NOMO-1 treated with DMSO at 0.1 percent for 48 hours (cell line): Measurements from ENCODE around the gene ELMO1.

Source experiments
- DNase-seq: peaks from one replicate; lab custom pipeline; 2025; ENCODE audit not compliant: unreplicated experiment; lab: John Stamatoyannopoulos, UW

The ELMO1 gene

GRCh38 chr7:37448636-37449361 is at the start of gene ELMO1:
Gene ELMO1, minus strand, starts transcription at chr7:37448864. Its CDS starts 106,174 bp downstream, at chr7:37342690.
- DNase-seq = peak; percentile 97

GRCh38 chr7:37497576-37497975 is 48.9 kb upstream of the ELMO1 start:
- no peak for DNase-seq

GRCh38 chr7:37495574-37496184 is 47.0 kb upstream of the ELMO1 start:
- DNase-seq = peak; percentile 45

GRCh38 chr7:37494926-37495325 is 46.3 kb upstream of the ELMO1 start:
- peak; percentile 91 for DNase-seq

GRCh38 chr7:37493810-37494209 is 45.1 kb upstream of the ELMO1 start:
- DNase-seq = no peak

- no peak for DNase-seq
These were observed 44.5 kb upstream of the ELMO1 start for GRCh38 chr7:37493123-37493522.

- DNase-seq = no peak
These were observed 43.4 kb upstream of the ELMO1 start for GRCh38 chr7:37491919-37492694.

- DNase-seq = no peak
These were observed 41.0 kb upstream of the ELMO1 start for GRCh38 chr7:37489703-37490102.

GRCh38 chr7:37488163-37488764 is 39.6 kb upstream of the ELMO1 start:
- peak; percentile 73 for DNase-seq

GRCh38 chr7:37484426-37485073 is 35.9 kb upstream of the ELMO1 start:
- no peak for DNase-seq

GRCh38 chr7:37483627-37484026 is 35.0 kb upstream of the ELMO1 start:
- no peak for DNase-seq

GRCh38 chr7:37482953-37483352 is 34.3 kb upstream of the ELMO1 start:
- no peak for DNase-seq

- no peak for DNase-seq
These were observed 33.8 kb upstream of the ELMO1 start for GRCh38 chr7:37482505-37482904.

GRCh38 chr7:37481722-37482288 is 33.1 kb upstream of the ELMO1 start:
- no peak for DNase-seq

- DNase-seq = no peak
These were observed 32.5 kb upstream of the ELMO1 start for GRCh38 chr7:37481154-37481553.

GRCh38 chr7:37480041-37481031 is 31.7 kb upstream of the ELMO1 start:
- DNase-seq = peak; percentile 82

- DNase-seq = no peak
These were observed 28.3 kb upstream of the ELMO1 start for GRCh38 chr7:37476881-37477450.

- DNase-seq = no peak
These were observed 27.8 kb upstream of the ELMO1 start for GRCh38 chr7:37476428-37476827.

- no peak for DNase-seq
These were observed 27.0 kb upstream of the ELMO1 start for GRCh38 chr7:37475646-37476045.
